KMS-11 (cell line): Measurements from ENCODE around the gene BEAN1.

Experiments used
- H2AFZ ChIP-seq: fragments of 200-600 bp; sonication (generic); 2 replicates; pipeline ENCODE4 v1.6.1; 2016; ENCODE audit warnings: antibody characterized with exemption, mixed run types, low read depth
- H3K27ac ChIP-seq: fragments of 200-600 bp; sonication (generic); 2 replicates; pipeline ENCODE4 v1.6.1; 2016; ENCODE audit warnings: mild to moderate bottlenecking, mixed run types
- H3K27me3 ChIP-seq: fragments of 200-600 bp; sonication (generic); 2 replicates; pipeline ENCODE4 v1.6.1; 2017; ENCODE audit warnings: mild to moderate bottlenecking, low read depth, mixed run types, moderate library complexity; ENCODE audit not compliant: insufficient read depth
- H3K36me3 ChIP-seq: fragments of 200-600 bp; sonication (generic); 2 replicates; pipeline ENCODE4 v1.6.1; 2017; ENCODE audit warnings: mild to moderate bottlenecking, mixed run types; ENCODE audit not compliant: insufficient read depth
- H3K4me1 ChIP-seq: fragments of 200-600 bp; sonication (generic); 2 replicates; pipeline ENCODE4 v1.6.1; 2016; ENCODE audit warnings: mild to moderate bottlenecking, low read depth, mixed run types; ENCODE audit not compliant: poor library complexity, severe bottlenecking
- H3K4me2 ChIP-seq: fragments of 200-600 bp; sonication (generic); 2 replicates; pipeline ENCODE4 v1.7.0; 2016; ENCODE audit warnings: mild to moderate bottlenecking, mixed run types
- H3K4me3 ChIP-seq: fragments of 200-600 bp; sonication (generic); IDR thresholded peaks from 2 replicates; pipeline ENCODE4 v1.6.1; 2017; ENCODE audit warnings: low read depth, low read length, mixed read lengths; ENCODE audit not compliant: insufficient read depth
- H3K79me2 ChIP-seq: fragments of 200-600 bp; sonication (generic); 2 replicates; pipeline ENCODE4 v1.6.1; 2016; ENCODE audit warnings: low read depth, mixed run types; ENCODE audit not compliant: insufficient read depth
- H3K9ac ChIP-seq: fragments of 200-600 bp; sonication (generic); 2 replicates; pipeline ENCODE4 v1.6.1; 2016; ENCODE audit warnings: mild to moderate bottlenecking, mixed run types
- H4K20me1 ChIP-seq: fragments of 200-600 bp; sonication (generic); 2 replicates; pipeline ENCODE4 v1.6.1; 2016; ENCODE audit warnings: mild to moderate bottlenecking, mixed run types; ENCODE audit not compliant: insufficient read depth
- TF ChIP-seq, protein P1 (sequence below): fragments of 200-600 bp; sonication (generic); conservative IDR thresholded peaks from 2 replicates; pipeline ENCODE4 v1.6.1; 2017; ENCODE audit warnings: low read depth, mild to moderate bottlenecking, antibody characterized with exemption, low read length, moderate library complexity, mixed read lengths

Gene BEAN1

DNA sequence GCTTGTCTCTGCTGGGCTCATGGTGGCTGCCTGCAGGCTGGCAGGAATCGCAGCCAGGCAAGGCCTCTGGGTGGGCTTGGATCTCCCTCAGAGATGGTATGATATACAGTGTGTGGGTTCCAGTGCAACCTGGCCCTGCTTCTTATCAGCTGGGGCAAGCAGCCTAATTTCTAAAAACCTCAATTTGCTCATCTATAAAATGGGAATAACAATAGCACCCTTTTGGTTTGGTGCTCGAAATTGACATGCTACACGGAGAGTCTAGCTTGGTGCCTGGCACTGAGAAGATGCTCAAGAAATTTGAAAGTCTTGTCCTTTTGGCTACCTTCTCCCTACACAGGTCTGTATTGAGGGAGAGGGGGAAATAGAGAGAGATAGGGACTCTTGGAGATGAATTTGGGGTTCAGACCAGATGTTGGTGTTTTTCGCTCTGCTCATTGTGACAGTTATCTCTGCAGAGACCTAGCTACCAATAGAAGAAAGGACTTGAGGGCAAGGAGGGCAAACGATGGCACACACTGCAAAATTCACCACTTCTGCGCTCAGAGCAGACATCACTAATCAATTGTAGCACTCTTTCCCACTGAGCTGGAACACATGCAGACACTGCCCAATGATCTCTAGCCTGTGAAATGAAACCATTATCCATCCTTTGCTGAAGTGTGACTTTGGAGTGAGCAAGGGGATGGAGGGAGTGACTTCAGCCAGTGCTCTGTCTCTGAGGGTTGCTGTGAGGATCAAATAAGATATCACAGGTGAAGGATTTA, 15.6 kb downstream of the BEAN1 start:
- no peak overlapping the region for H3K4me2 ChIP-seq
- no peak overlapping the region for H3K4me3 ChIP-seq
- H4K20me1 ChIP-seq: no peaks in the 10 kb centered on the region
- H3K36me3 ChIP-seq: no peaks in the 10 kb centered on the region
- H3K4me1 ChIP-seq: no peaks in the 10 kb centered on the region
- H3K79me2 ChIP-seq: no peaks in the 10 kb centered on the region
- TF ChIP-seq, protein P1, sequence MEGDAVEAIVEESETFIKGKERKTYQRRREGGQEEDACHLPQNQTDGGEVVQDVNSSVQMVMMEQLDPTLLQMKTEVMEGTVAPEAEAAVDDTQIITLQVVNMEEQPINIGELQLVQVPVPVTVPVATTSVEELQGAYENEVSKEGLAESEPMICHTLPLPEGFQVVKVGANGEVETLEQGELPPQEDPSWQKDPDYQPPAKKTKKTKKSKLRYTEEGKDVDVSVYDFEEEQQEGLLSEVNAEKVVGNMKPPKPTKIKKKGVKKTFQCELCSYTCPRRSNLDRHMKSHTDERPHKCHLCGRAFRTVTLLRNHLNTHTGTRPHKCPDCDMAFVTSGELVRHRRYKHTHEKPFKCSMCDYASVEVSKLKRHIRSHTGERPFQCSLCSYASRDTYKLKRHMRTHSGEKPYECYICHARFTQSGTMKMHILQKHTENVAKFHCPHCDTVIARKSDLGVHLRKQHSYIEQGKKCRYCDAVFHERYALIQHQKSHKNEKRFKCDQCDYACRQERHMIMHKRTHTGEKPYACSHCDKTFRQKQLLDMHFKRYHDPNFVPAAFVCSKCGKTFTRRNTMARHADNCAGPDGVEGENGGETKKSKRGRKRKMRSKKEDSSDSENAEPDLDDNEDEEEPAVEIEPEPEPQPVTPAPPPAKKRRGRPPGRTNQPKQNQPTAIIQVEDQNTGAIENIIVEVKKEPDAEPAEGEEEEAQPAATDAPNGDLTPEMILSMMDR: no peak
- no peak overlapping the region for H3K9ac ChIP-seq
- H2AFZ ChIP-seq: no peak overlapping the region
- H3K27me3 ChIP-seq: no peaks in the 10 kb centered on the region
- H3K27ac ChIP-seq: no peak overlapping the region

DNA sequence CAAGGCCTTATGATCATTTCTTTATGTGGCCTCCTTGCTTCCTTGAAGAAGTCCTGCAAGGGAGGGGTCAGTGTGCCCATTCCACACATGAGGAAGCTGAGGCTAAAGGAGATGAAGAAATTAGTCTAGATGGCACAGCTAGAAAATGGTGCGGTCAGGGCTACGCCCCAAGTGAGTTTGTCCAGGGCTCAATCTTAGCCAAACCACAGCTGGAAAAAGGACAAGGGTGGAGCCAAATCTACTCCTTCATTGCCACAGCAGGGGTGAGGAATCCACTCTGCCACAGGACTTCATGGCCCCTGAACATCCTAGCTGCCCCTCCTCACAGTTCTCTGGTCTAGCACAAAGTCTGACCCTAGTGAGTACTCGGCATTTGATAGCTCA, 16.2 kb downstream of the BEAN1 start:
- Histone ChIP-seq H3K4me3 (no peak overlapping the region), H3K4me2 (no peak overlapping the region), H3K4me1 (no peaks in the 10 kb centered on the region), H3K9ac (no peak overlapping the region), H3K79me2 (no peaks in the 10 kb centered on the region), H3K27me3 (no peaks in the 10 kb centered on the region), H4K20me1 (no peaks in the 10 kb centered on the region), H2AFZ (no peak overlapping the region), H3K27ac (no peak overlapping the region), H3K36me3 (no peaks in the 10 kb centered on the region)
- TF ChIP-seq, protein P1: no peak

GRCh38 chr16:66444049-66444481, 17.0 kb downstream of the BEAN1 start:
- no peaks in the 10 kb centered on the region for H3K27me3 ChIP-seq
- H2AFZ ChIP-seq: no peak overlapping the region
- no peaks in the 10 kb centered on the region for H4K20me1 ChIP-seq
- H3K36me3 ChIP-seq: no peaks in the 10 kb centered on the region
- H3K9ac ChIP-seq: no peak overlapping the region
- no peaks in the 10 kb centered on the region for H3K4me1 ChIP-seq
- no peak overlapping the region for H3K27ac ChIP-seq
- no peaks in the 10 kb centered on the region for H3K79me2 ChIP-seq
- no peak overlapping the region for H3K4me2 ChIP-seq
- no peak overlapping the region for H3K4me3 ChIP-seq
- TF ChIP-seq, protein P1: no peak

GRCh38 chr16:66446737-66447136, 19.6 kb downstream of the BEAN1 start:
- Histone ChIP-seq H3K27me3 (no peaks in the 10 kb centered on the region), H4K20me1 (no peaks in the 10 kb centered on the region), H3K4me1 (no peaks in the 10 kb centered on the region), H3K27ac (no peak overlapping the region), H3K36me3 (no peaks in the 10 kb centered on the region), H2AFZ (no peak overlapping the region), H3K4me3 (no peak overlapping the region), H3K4me2 (no peak overlapping the region), H3K79me2 (no peaks in the 10 kb centered on the region), H3K9ac (no peak overlapping the region)
- TF ChIP-seq, protein P1: no peak
